Muscle of back (tissue), 11 donors: ENCODE data around the gene HOXB4. TPM values are rescaled to one million over a fixed set of nuclear protein-coding genes. Genes with fewer than 3 reads are reported as not detected.
"Not testable (repeated sequence)": the region's sequence is repeated elsewhere in the genome, so short reads cannot be mapped to it uniquely, and the experiment has no call there.

Experiments used
- DNase-seq, 3 donors: peaks; one replicate each; pipeline versions ENCODE4 v3.0.0 to v3.0.0-alpha.2; 2013
- polyA plus RNA-seq, 10 donors: library from polyadenylated mRNA; unstranded; fragments of 120-200 nt; gene quantifications; one replicate each; pipeline ENCODE4 v1.2.1, GENCODE V29; 2013; ENCODE audit not compliant: insufficient read length in 10 of 10

Gene HOXB4
- polyA plus RNA-seq, 10 donors, result 1.1 to 10.7 (median 6.1) TPM

- not testable (repeated sequence) for DNase-seq
Observed at GRCh38 chr17:48535793-48536559, 42.2 kb downstream of the HOXB4 start.

GRCh38 chr17:48532261-48532660 lies 45.9 kb downstream of the HOXB4 start:
- no peak for DNase-seq

- DNase-seq, result no peak
Observed at GRCh38 chr17:48530887-48531272, 47.3 kb downstream of the HOXB4 start, which contains the start of gene HOXB1. Gene HOXB1, minus strand, starts transcription at chr17:48531011. Its CDS starts 107 bp downstream, at chr17:48530904.

- no peak for DNase-seq
Observed at GRCh38 chr17:48530208-48530886, 47.8 kb downstream of the HOXB4 start.

GRCh38 chr17:48529683-48530009 lies 48.5 kb downstream of the HOXB4 start:
- DNase-seq, result no peak

- DNase-seq, result no peak
Observed at GRCh38 chr17:48528936-48529682, 49.0 kb downstream of the HOXB4 start.

- no peak for DNase-seq
Observed at GRCh38 chr17:48528153-48528935, 49.8 kb downstream of the HOXB4 start.

- no peak for DNase-seq
Observed at GRCh38 chr17:48527547-48527932, 50.6 kb downstream of the HOXB4 start.

GRCh38 chr17:48526608-48527546 lies 51.3 kb downstream of the HOXB4 start:
- no peak for DNase-seq

Other genes starting within 250 kb of the HOXB4 start
- gene SKAP1, start 148.1 kb downstream of the HOXB4 start, polyA plus RNA-seq, result 1 to 10 TPM in 2 of 10 donors, under 1 TPM in 6, not detected in 2; 0.34 to 5.4 (median 0.46) TPM
- not detected for gene HOXB1, start 47.3 kb downstream of the HOXB4 start, polyA plus RNA-seq
- 10 to 100 TPM; 11.4 to 25.5 (median 15.0) TPM for gene HOXB2, start 33.2 kb downstream of the HOXB4 start, polyA plus RNA-seq
- gene HOXB3, start 11.9 kb upstream of the HOXB4 start, polyA plus RNA-seq, result 10 to 100 TPM; 10.4 to 39.0 (median 24.4) TPM
- 1 to 10 TPM in 8 of 10 donors, under 1 TPM in 2; 0.60 to 7.2 (median 3.0) TPM for gene HOXB5, start 15.4 kb upstream of the HOXB4 start, polyA plus RNA-seq
- 1 to 10 TPM; 1.6 to 7.2 (median 2.8) TPM for gene HOXB6, start 26.6 kb upstream of the HOXB4 start, polyA plus RNA-seq
- gene HOXB7, start 32.7 kb upstream of the HOXB4 start, polyA plus RNA-seq, result 10 to 100 TPM in 1 of 10 donors, 1 to 10 TPM in 9; 3.9 to 10.1 (median 6.8) TPM
- 1 to 10 TPM in 3 of 10 donors, under 1 TPM in 7; 0.29 to 2.9 (median 0.70) TPM for gene HOXB8, start 36.9 kb upstream of the HOXB4 start, polyA plus RNA-seq
- gene HOXB9, start 48.0 kb upstream of the HOXB4 start, polyA plus RNA-seq, result 1 to 10 TPM in 1 of 10 donors, under 1 TPM in 9; 0.09 to 1.3 (median 0.43) TPM
- not detected for gene PRAC1, start 144.2 kb upstream of the HOXB4 start, polyA plus RNA-seq
- not detected for gene PRAC2, start 144.8 kb upstream of the HOXB4 start, polyA plus RNA-seq
- under 1 TPM in 1 of 10 donors, not detected in 9; 0.04 TPM for gene HOXB13, start 150.4 kb upstream of the HOXB4 start, polyA plus RNA-seq
- under 1 TPM in 1 of 10 donors, not detected in 9; 0.22 TPM for gene TTLL6, start 238.9 kb upstream of the HOXB4 start, polyA plus RNA-seq